ENCODE results near the gene NPM3. TPM values are rescaled to one million over a fixed set of nuclear protein-coding genes. Genes with fewer than 3 reads are reported as not detected.
"Not testable (repeated sequence)": the region's sequence is repeated elsewhere in the genome, so short reads cannot be mapped to it uniquely, and the experiment has no call there.

The NPM3 gene
- total RNA-seq, 4 donors from 2014 or later: 11.4 to 28.2 (median 21.8) TPM

DNA sequence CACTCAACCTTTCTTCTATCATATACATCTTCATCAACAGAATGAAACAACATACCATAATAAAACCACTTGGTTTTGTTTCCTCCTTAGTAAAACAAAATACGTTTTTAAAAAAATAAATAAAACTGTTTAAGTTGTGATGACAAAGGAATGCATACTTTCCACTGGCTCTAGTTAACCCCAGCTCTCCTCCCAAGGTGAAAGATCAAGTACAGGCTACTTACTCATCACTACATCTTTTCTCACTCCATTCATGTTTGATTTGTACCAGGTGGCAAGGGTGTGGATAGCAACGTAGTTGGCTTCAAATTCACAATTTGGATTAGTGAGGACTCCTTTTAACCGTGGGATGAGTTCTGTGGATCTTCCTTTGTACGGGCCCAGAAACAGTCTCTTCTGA is 20.3 kb upstream of the NPM3 start:
- 38 to 54% methylated on average over 3 to 4 of the region's 4 CpGs for WGBS, 2 donors (ENCODE audit: low coverage in 1 of 2)
- Histone ChIP-seq H3K36me3 (peaks cover 20 to 100% of the 10 kb centered on the region in 2 donors), H3K4me1 (peaks cover 0 to 22% (median 0%) of the 10 kb centered on the region in 3 donors), H3K27ac (no peak overlapping the region), H3K9me3 (no peaks in the 10 kb centered on the region), H3K27me3 (no peaks in the 10 kb centered on the region), H3K4me3 (no peak overlapping the region)
- no peak for ATAC-seq
- TF ChIP-seq, protein P1, sequence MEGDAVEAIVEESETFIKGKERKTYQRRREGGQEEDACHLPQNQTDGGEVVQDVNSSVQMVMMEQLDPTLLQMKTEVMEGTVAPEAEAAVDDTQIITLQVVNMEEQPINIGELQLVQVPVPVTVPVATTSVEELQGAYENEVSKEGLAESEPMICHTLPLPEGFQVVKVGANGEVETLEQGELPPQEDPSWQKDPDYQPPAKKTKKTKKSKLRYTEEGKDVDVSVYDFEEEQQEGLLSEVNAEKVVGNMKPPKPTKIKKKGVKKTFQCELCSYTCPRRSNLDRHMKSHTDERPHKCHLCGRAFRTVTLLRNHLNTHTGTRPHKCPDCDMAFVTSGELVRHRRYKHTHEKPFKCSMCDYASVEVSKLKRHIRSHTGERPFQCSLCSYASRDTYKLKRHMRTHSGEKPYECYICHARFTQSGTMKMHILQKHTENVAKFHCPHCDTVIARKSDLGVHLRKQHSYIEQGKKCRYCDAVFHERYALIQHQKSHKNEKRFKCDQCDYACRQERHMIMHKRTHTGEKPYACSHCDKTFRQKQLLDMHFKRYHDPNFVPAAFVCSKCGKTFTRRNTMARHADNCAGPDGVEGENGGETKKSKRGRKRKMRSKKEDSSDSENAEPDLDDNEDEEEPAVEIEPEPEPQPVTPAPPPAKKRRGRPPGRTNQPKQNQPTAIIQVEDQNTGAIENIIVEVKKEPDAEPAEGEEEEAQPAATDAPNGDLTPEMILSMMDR (IDR thresholded peaks at IDR 0.05): no peak
- TF ChIP-seq POLR2AphosphoS5 (IDR thresholded peaks at IDR 0.05): no peak
- TF ChIP-seq EP300 (IDR thresholded peaks at IDR 0.05): no peak
- TF ChIP-seq POLR2A (IDR thresholded peaks at IDR 0.05): no peak

DNA sequence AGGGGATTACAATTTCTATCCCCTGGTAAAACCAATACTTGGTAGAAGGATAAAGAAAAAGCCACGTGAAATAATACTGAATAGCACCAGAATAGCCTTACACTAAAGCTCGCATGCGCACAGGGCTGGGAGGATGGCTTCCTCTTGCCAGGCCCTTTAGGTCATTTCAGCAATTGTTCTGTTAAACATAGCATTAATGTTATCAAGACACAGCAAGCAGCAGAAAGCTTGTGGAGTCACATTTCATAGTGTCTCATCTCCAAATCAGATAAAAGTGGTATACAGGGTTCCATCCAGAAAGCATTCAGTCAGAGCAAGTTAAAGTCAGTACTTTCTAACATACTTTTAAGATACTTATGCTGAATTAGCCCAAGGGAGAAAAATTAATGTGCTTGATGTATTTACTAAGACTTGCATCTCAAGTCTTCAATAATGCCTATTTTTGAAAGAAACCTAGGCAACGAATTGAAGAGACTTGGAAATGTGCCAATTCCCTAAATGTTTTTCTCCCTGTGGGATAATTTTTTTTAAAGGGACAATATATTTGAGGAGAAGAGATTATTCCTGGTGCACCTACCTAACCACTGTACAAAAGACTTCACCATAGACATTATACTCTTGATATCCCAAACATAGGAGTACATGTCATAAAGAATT is 14.3 kb upstream of the NPM3 start:
- no peak overlapping the region for H3K4me3 ChIP-seq
- H3K36me3 ChIP-seq: peaks cover 8 to 100% of the 10 kb centered on the region in 2 donors
- TF ChIP-seq POLR2AphosphoS5 (IDR thresholded peaks at IDR 0.05): no peak
- no peak for TF ChIP-seq POLR2A (IDR thresholded peaks at IDR 0.05)
- TF ChIP-seq, protein P1 (IDR thresholded peaks at IDR 0.05): no peak
- no peak for TF ChIP-seq EP300 (IDR thresholded peaks at IDR 0.05)
- H3K4me1 ChIP-seq: peaks cover 0 to 34% (median 0%) of the 10 kb centered on the region in 3 donors
- 63 to 68% methylated on average over 4 of the region's 4 CpGs for WGBS, 2 donors (ENCODE audit: low coverage in 1 of 2)
- no peaks in the 10 kb centered on the region for H3K9me3 ChIP-seq
- no peak overlapping the region for H3K27ac ChIP-seq
- ATAC-seq: no peak
- H3K27me3 ChIP-seq: no peaks in the 10 kb centered on the region

DNA sequence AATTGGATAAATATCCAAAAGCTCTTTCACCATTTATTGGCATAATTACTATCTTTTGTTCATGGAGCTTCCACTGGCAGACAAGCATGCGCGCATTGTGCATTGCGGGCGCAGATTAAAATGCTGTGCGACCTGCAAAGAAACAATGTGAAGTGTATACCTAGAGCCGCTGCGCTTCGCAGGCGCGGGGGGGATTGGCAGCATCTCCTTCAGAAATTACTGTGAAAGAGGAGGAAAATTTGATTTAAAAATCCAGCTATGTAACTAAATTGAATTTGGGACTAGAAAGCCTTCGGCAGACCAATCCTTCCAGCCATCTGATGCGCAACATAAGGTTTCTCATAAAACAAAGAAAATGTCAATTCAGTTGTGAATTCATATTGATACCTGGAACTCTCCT is 10.3 kb upstream of the NPM3 start:
- H3K36me3 ChIP-seq: peaks cover 0 to 100% of the 10 kb centered on the region in 2 donors
- TF ChIP-seq EP300 (IDR thresholded peaks at IDR 0.05) (no peak), POLR2AphosphoS5 (IDR thresholded peaks at IDR 0.05) (no peak), POLR2A (IDR thresholded peaks at IDR 0.05) (no peak)
- TF ChIP-seq, protein P1 (IDR thresholded peaks at IDR 0.05): no peak
- no peaks in the 10 kb centered on the region for H3K27me3 ChIP-seq
- 90 to 95% methylated on average over 6 to 12 of the region's 12 CpGs for WGBS, 2 donors (ENCODE audit: low coverage in 1 of 2)
- no peak overlapping the region for H3K27ac ChIP-seq
- ATAC-seq: no peak
- H3K4me3 ChIP-seq: no peak overlapping the region
- H3K9me3 ChIP-seq: no peaks in the 10 kb centered on the region
- H3K4me1 ChIP-seq: peaks cover 0 to 13% (median 0%) of the 10 kb centered on the region in 3 donors

DNA sequence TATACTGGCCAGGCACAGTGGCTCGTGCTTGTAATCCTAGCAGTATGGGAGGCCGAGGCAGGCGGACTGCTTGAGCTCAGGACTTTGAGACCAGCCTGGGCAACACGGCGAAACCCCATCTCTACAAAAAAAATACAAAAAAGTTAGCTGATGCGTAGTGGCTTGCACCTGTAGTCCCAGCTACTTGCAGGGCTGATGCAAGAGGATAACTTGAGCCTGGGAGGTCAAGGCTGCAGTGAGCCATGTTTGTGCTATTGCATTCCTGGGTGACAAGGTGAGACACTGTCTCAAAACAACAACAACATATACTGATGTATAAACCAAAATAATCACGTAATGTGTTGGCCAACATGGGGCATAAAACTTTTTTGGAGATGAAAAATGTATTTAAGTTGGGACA is 6.4 kb upstream of the NPM3 start:
- Histone ChIP-seq H3K4me1 (peaks cover 0 to 11% (median 0%) of the 10 kb centered on the region in 3 donors), H3K27ac (no peak overlapping the region), H3K9me3 (no peaks in the 10 kb centered on the region), H3K4me3 (no peak overlapping the region), H3K36me3 (peaks cover 0 to 99% of the 10 kb centered on the region in 2 donors), H3K27me3 (no peaks in the 10 kb centered on the region)
- 80 to 90% methylated on average over 5 to 7 of the region's 7 CpGs for WGBS, 2 donors (ENCODE audit: low coverage in 1 of 2)
- ATAC-seq: no peak
- TF ChIP-seq, protein P1 (IDR thresholded peaks at IDR 0.05): no peak

DNA sequence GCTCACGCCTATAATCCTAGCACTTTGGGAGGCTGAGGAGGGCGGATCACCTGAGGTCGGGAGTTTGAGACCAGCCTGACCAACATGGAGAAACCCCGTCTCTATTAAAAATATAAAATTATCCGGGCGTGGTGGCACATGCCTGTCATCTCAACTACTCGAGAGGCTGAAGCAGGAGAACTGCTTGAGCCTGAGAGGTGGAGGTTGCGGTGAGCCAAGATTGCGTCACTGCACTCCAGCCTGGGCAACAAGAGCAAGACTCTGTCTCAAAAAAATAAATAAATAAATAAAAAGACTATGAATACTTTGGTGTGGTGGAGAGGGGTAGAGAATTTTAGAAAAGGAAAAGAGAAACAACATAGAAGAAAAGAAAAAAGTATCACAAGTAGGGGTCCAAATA is 6.0 kb upstream of the NPM3 start:
- H3K36me3 ChIP-seq: peaks cover 0 to 99% of the 10 kb centered on the region in 2 donors
- H3K4me3 ChIP-seq, H3K9me3 ChIP-seq, ATAC-seq, H3K27me3 ChIP-seq, H3K27ac ChIP-seq: not testable (repeated sequence)
- 80 to 85% methylated on average over 7 to 9 of the region's 9 CpGs for WGBS, 2 donors (ENCODE audit: low coverage in 1 of 2)
- peaks cover 0 to 16% (median 0%) of the 10 kb centered on the region in 3 donors for H3K4me1 ChIP-seq
